ENCODE measurements around the gene OR4D2.
A peak's percentile ranks its signal among the peaks of the same experiment; 100 is the strongest.

Gene OR4D2

GRCh38 chr17:58210922-58211321 is 44.1 kb downstream of the OR4D2 start:
- DNase-seq (ENCODE audit: low read depth), result no peak

- DNase-seq (ENCODE audit: low read depth), result no peak
These were observed 48.9 kb downstream of the OR4D2 start for GRCh38 chr17:58215685-58216084.

GRCh38 chr17:58217766-58218165 is 51.0 kb downstream of the OR4D2 start:
- no peak for DNase-seq (ENCODE audit: low read depth)

GRCh38 chr17:58219007-58219788 is 52.4 kb downstream of the OR4D2 start, which contains the start of gene MKS1:
Gene MKS1 (minus strand): TSS chr17:58219255. CDS start chr17:58219230, 25 bp downstream.
- DNase-seq (ENCODE audit: low read depth), result peak; percentile 89

- no peak for DNase-seq (ENCODE audit: low read depth)
These were observed 53.0 kb downstream of the OR4D2 start for GRCh38 chr17:58219789-58220183.
